ENCODE measurements around the gene LARGE2.

LARGE2 gene

GRCh38 chr11:45899086-45899447 lies 23.4 kb upstream of the LARGE2 start:
- POLR2A ChIA-PET = interaction anchor here (0.7 to 1.8 kb wide), 2 partner anchors 10 to 19 kb away, joined by 3 to 9 read pairs; partner anchors contain the start of gene PEX16
- Histone ChIP-seq H3K27ac (ENCODE audit: extremely low read depth, low read depth, low read length) (no peak overlapping the region; the same call in 1 of the 2 replicates), H3K4me3 (ENCODE audit: low read depth, low read length) (no peak overlapping the region)

DNA sequence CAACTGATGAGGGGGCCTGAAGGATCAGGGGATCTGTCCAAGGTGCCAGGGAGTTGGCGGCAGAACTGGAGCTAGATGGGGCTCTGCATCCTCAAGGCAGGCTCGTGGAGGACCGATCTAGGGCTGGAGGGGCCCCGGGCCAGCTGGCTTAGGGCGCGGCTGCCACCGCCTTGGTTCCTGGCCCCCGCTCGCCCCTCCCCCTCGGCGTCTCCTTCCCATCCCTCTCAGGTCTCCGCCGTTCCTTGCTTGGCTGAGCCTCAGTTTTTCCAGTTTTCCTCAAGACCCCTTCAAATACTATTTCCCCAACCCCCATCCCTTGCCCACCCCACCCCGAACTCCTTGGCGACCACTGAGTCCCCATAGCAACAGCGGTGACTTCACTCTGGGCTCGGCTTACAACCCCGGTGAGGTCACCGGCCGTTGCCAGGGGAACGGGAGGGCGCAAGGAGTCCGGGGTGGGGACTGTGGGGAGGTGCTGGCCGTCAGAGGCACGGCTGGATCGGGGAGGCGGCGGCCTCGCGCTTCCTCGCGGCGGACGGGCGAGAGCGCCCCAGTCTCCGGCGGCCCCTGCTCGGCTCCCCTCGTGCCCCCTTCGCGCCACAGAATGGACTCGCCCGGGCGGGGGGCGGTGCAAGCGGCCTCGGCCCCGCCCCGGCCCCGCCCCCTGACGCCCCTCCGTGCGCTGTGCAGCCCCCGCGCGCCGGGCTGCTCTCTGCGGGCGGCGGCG lies 22.8 kb upstream of the LARGE2 start:
- Histone ChIP-seq H3K4me1 (ENCODE audit: control insufficient read depth, insufficient read depth, low read length) (peaks cover 4% of the 10 kb centered on the region; the same call in 1 of the 2 replicates), H3K36me3 (ENCODE audit: control insufficient read depth in 2 of 2, insufficient read depth in 1 of 2, low read length in 2 of 2) (peaks cover 0 to 24% of the 10 kb centered on the region in 2 experiments; a peak in 1 of 3 replicates), H3K4me3 (ENCODE audit: low read depth, low read length) (peak overlapping the region; percentile 60), H3K9me3 (ENCODE audit: control insufficient read depth, insufficient read depth, low read depth, low read length) (no peaks in the 10 kb centered on the region), H3K27ac (ENCODE audit: extremely low read depth, low read depth, low read length) (peak overlapping the region; percentile 56; the same call in 1 of the 2 replicates)
- POLR2A ChIA-PET = interaction anchor here (0.7 to 1.8 kb wide), 2 partner anchors 9 to 18 kb away, joined by 3 to 9 read pairs; partner anchors contain the start of gene PEX16
- CTCF ChIA-PET = interaction anchor here (0.6 to 2.3 kb wide), 3 partner anchors 27 to 410 kb away, joined by 3 to 19 read pairs (median 4); no protein-coding TSS in a partner anchor
- TF ChIP-seq, protein P1, sequence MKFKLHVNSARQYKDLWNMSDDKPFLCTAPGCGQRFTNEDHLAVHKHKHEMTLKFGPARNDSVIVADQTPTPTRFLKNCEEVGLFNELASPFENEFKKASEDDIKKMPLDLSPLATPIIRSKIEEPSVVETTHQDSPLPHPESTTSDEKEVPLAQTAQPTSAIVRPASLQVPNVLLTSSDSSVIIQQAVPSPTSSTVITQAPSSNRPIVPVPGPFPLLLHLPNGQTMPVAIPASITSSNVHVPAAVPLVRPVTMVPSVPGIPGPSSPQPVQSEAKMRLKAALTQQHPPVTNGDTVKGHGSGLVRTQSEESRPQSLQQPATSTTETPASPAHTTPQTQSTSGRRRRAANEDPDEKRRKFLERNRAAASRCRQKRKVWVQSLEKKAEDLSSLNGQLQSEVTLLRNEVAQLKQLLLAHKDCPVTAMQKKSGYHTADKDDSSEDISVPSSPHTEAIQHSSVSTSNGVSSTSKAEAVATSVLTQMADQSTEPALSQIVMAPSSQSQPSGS (tag by site-specific recombination; IDR thresholded peaks at IDR 0.05; ENCODE audit: low read depth) = peak; percentile 90
- peak; percentile 36; the same call in 1 of the 2 replicates for TF ChIP-seq ZNF600 (tag by site-specific recombination; IDR thresholded peaks at IDR 0.05)
- peak; percentile 84 for TF ChIP-seq ZNF629 (tag by site-specific recombination; IDR thresholded peaks at IDR 0.05)
- TF ChIP-seq GLIS2 (tag by site-specific recombination; IDR thresholded peaks at IDR 0.05) = peak; percentile 51
- TF ChIP-seq TCF7L2 (IDR thresholded peaks at IDR 0.05; ENCODE audit: borderline replicate concordance, low read depth, low read length) = no peak
- TF ChIP-seq, protein P2, sequence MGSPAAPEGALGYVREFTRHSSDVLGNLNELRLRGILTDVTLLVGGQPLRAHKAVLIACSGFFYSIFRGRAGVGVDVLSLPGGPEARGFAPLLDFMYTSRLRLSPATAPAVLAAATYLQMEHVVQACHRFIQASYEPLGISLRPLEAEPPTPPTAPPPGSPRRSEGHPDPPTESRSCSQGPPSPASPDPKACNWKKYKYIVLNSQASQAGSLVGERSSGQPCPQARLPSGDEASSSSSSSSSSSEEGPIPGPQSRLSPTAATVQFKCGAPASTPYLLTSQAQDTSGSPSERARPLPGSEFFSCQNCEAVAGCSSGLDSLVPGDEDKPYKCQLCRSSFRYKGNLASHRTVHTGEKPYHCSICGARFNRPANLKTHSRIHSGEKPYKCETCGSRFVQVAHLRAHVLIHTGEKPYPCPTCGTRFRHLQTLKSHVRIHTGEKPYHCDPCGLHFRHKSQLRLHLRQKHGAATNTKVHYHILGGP (tag by site-specific recombination; IDR thresholded peaks at IDR 0.05) = no peak
- TF ChIP-seq ZNF335 (tag by site-specific recombination; conservative IDR thresholded peaks at IDR 0.05) = peak; percentile 95
- TF ChIP-seq ZNF544 (tag by site-specific recombination; IDR thresholded peaks at IDR 0.05) = no peak
- peak; percentile 42; the same call in 1 of the 2 replicates for TF ChIP-seq ZSCAN30 (tag by site-specific recombination; IDR thresholded peaks at IDR 0.05)
- TF ChIP-seq MYNN (tag by site-specific recombination; IDR thresholded peaks at IDR 0.05; ENCODE audit: borderline replicate concordance) = peak; percentile 95
- peak; percentile 94 for TF ChIP-seq ZNF660 (tag by site-specific recombination; IDR thresholded peaks at IDR 0.05)
- TF ChIP-seq PRDM10 (tag by site-specific recombination; IDR thresholded peaks at IDR 0.05) = peak; percentile 98
- no peak for TF ChIP-seq ZNF184 (tag by site-specific recombination; IDR thresholded peaks at IDR 0.05)

More at GRCh38 chr11:45899086-45899447, 23.4 kb upstream of the LARGE2 start:
- H3K9me3 ChIP-seq (ENCODE audit: control insufficient read depth, insufficient read depth, low read depth, low read length) = no peaks in the 10 kb centered on the region
- TF ChIP-seq ZNF747 (tag by site-specific recombination; IDR thresholded peaks at IDR 0.05) (no peak), ZBTB1 (tag by site-specific recombination; IDR thresholded peaks at IDR 0.05) (no peak), ZNF350 (tag by site-specific recombination; IDR thresholded peaks at IDR 0.05) (no peak), ZNF629 (tag by site-specific recombination; IDR thresholded peaks at IDR 0.05) (no peak), ZNF704 (tag by site-specific recombination; IDR thresholded peaks at IDR 0.05) (no peak), ZNF664 (tag by site-specific recombination; IDR thresholded peaks at IDR 0.05) (no peak), SALL2 (tag by site-specific recombination; IDR thresholded peaks at IDR 0.05; ENCODE audit: borderline replicate concordance) (no peak), ZNF223 (tag by site-specific recombination; IDR thresholded peaks at IDR 0.05) (no peak), ZNF791 (tag by site-specific recombination; IDR thresholded peaks at IDR 0.05) (no peak), SETDB1 (IDR thresholded peaks at IDR 0.05; ENCODE audit: insufficient read length, low read length) (no peak), KLF8 (tag by site-specific recombination; IDR thresholded peaks at IDR 0.05) (no peak), ZNF561 (tag by site-specific recombination; IDR thresholded peaks at IDR 0.05; ENCODE audit: borderline replicate concordance) (no peak), ZNF585B (tag by site-specific recombination; IDR thresholded peaks at IDR 0.05) (no peak), GFI1B (tag by site-specific recombination; IDR thresholded peaks at IDR 0.05) (no peak), ZIC2 (tag by site-specific recombination; IDR thresholded peaks at IDR 0.05) (no peak)
- TF ChIP-seq, protein P3, sequence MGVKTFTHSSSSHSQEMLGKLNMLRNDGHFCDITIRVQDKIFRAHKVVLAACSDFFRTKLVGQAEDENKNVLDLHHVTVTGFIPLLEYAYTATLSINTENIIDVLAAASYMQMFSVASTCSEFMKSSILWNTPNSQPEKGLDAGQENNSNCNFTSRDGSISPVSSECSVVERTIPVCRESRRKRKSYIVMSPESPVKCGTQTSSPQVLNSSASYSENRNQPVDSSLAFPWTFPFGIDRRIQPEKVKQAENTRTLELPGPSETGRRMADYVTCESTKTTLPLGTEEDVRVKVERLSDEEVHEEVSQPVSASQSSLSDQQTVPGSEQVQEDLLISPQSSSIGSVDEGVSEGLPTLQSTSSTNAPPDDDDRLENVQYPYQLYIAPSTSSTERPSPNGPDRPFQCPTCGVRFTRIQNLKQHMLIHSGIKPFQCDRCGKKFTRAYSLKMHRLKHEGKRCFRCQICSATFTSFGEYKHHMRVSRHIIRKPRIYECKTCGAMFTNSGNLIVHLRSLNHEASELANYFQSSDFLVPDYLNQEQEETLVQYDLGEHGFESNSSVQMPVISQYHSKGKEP (tag by site-specific recombination; IDR thresholded peaks at IDR 0.05) = no peak
- peaks cover 4% of the 10 kb centered on the region; the same call in 1 of the 2 replicates for H3K4me1 ChIP-seq (ENCODE audit: control insufficient read depth, insufficient read depth, low read length)
- peaks cover 0 to 19% of the 10 kb centered on the region in 2 experiments; a peak in 1 of 3 replicates for H3K36me3 ChIP-seq (ENCODE audit: control insufficient read depth in 2 of 2, insufficient read depth in 1 of 2, low read length in 2 of 2)
- CTCF ChIA-PET = interaction anchor here (0.6 to 2.3 kb wide), 3 partner anchors 26 to 411 kb away, joined by 3 to 19 read pairs (median 4); no protein-coding TSS in a partner anchor
